Nephron (organoid): ENCODE measurements around the gene PNN.
"Not testable (repeated sequence)": the region's sequence is repeated elsewhere in the genome, so short reads cannot be mapped to it uniquely, and the experiment has no call there.

Experiments
- H3K27ac Mint-ChIP-seq, 3 experiments: 2 replicates each; pipeline ENCODE4 v1.8.0; 2020; ENCODE audit warnings: mixed read lengths in 3 of 3, mild to moderate bottlenecking in 2 of 3, moderate library complexity in 1 of 3
- H3K27me3 Mint-ChIP-seq: 2 replicates; pipeline ENCODE4 v1.8.0; 2021; ENCODE audit warnings: low read depth, mild to moderate bottlenecking, moderate library complexity, mixed read lengths
- H3K36me3 Mint-ChIP-seq: 2 replicates; pipeline ENCODE4 v1.8.0; 2020; ENCODE audit warnings: low read depth, mixed read lengths
- H3K4me1 Mint-ChIP-seq: 2 replicates; pipeline ENCODE4 v1.8.0; 2020; ENCODE audit warnings: mixed read lengths
- H3K4me3 Mint-ChIP-seq, 3 experiments: 2 replicates each; pipeline ENCODE4 v1.8.0; 2020; ENCODE audit warnings: mild to moderate bottlenecking in 3 of 3, mixed read lengths in 3 of 3, moderate library complexity in 2 of 3
- H3K9me3 Mint-ChIP-seq: 2 replicates; pipeline ENCODE4 v1.8.0; 2020; ENCODE audit warnings: mixed read lengths
- TF ChIP-seq, protein P1 (sequence below), 3 experiments: fragments of 200-600 bp; sonication (generic); IDR thresholded peaks; one replicate each; pipeline ENCODE4 v1.5.0; 2021; ENCODE audit warnings: antibody characterized with exemption in 3 of 3; ENCODE audit not compliant: unreplicated experiment in 3 of 3

Gene PNN

DNA sequence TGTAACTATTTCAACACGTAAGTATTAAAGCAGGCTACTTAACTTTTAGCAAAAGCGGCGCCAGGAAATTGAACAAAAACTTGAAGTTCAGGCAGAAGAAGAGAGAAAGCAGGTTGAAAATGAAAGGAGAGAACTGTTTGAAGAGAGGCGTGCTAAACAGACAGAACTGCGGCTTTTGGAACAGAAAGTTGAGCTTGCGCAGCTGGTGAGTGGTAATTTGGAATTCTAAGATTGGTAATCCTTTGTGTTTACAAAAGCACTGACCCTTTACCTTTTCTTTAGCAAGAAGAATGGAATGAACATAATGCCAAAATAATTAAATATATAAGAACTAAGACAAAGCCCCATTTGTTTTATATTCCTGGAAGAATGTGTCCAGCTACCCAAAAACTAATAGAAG is 4.0 kb downstream of the PNN start:
- Mint-ChIP-seq H3K27ac (no peak overlapping the region), H3K9me3 (no peaks in the 10 kb centered on the region), H3K4me3 (peak overlapping the region in 2 of 3 experiments; percentile 24 to 25), H3K4me1 (peaks cover 21% of the 10 kb centered on the region), H3K27me3 (no peaks in the 10 kb centered on the region), H3K36me3 (peaks cover 43% of the 10 kb centered on the region)
- TF ChIP-seq, protein P1, sequence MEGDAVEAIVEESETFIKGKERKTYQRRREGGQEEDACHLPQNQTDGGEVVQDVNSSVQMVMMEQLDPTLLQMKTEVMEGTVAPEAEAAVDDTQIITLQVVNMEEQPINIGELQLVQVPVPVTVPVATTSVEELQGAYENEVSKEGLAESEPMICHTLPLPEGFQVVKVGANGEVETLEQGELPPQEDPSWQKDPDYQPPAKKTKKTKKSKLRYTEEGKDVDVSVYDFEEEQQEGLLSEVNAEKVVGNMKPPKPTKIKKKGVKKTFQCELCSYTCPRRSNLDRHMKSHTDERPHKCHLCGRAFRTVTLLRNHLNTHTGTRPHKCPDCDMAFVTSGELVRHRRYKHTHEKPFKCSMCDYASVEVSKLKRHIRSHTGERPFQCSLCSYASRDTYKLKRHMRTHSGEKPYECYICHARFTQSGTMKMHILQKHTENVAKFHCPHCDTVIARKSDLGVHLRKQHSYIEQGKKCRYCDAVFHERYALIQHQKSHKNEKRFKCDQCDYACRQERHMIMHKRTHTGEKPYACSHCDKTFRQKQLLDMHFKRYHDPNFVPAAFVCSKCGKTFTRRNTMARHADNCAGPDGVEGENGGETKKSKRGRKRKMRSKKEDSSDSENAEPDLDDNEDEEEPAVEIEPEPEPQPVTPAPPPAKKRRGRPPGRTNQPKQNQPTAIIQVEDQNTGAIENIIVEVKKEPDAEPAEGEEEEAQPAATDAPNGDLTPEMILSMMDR (IDR thresholded peaks at IDR 0.05; ENCODE audit: unreplicated experiment in 3 of 3): no peak

DNA sequence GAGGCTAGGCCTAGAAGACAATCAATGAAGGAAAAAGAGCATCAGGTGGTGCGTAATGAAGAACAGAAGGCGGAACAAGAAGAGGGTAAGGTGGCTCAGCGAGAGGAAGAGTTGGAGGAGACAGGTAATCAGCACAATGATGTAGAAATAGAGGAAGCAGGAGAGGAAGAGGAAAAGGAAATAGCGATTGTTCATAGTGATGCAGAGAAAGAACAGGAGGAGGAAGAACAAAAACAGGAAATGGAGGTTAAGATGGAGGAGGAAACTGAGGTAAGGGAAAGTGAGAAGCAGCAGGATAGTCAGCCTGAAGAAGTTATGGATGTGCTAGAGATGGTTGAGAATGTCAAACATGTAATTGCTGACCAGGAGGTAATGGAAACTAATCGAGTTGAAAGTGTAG is 5.5 kb downstream of the PNN start:
- Mint-ChIP-seq H3K4me1 (peaks cover 15% of the 10 kb centered on the region), H3K27me3 (no peaks in the 10 kb centered on the region), H3K27ac (no peak overlapping the region), H3K9me3 (no peaks in the 10 kb centered on the region), H3K36me3 (peaks cover 50% of the 10 kb centered on the region), H3K4me3 (no peak overlapping the region)
- TF ChIP-seq, protein P1 (IDR thresholded peaks at IDR 0.05; ENCODE audit: unreplicated experiment in 3 of 3): no peak

DNA sequence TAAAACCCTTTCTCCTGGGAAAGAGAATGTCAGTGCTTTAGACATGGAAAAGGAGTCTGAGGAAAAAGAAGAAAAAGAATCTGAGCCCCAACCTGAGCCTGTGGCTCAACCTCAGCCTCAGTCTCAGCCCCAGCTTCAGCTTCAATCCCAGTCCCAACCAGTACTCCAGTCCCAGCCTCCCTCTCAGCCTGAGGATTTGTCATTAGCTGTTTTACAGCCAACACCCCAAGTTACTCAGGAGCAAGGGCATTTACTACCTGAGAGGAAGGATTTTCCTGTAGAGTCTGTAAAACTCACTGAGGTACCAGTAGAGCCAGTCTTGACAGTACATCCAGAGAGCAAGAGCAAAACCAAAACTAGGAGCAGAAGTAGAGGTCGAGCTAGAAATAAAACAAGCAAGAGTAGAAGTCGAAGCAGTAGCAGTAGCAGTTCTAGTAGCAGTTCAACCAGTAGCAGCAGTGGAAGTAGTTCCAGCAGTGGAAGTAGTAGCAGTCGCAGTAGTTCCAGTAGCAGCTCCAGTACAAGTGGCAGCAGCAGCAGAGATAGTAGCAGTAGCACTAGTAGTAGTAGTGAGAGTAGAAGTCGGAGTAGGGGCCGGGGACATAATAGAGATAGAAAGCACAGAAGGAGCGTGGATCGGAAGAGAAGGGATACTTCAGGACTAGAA is 6.1 kb downstream of the PNN start:
- peaks cover 44% of the 10 kb centered on the region for H3K36me3 Mint-ChIP-seq
- no peak overlapping the region for H3K4me3 Mint-ChIP-seq
- no peaks in the 10 kb centered on the region for H3K9me3 Mint-ChIP-seq
- no peak overlapping the region for H3K27ac Mint-ChIP-seq
- H3K27me3 Mint-ChIP-seq: no peaks in the 10 kb centered on the region
- peaks cover 15% of the 10 kb centered on the region for H3K4me1 Mint-ChIP-seq
- TF ChIP-seq, protein P1 (IDR thresholded peaks at IDR 0.05; ENCODE audit: unreplicated experiment in 3 of 3): no peak

DNA sequence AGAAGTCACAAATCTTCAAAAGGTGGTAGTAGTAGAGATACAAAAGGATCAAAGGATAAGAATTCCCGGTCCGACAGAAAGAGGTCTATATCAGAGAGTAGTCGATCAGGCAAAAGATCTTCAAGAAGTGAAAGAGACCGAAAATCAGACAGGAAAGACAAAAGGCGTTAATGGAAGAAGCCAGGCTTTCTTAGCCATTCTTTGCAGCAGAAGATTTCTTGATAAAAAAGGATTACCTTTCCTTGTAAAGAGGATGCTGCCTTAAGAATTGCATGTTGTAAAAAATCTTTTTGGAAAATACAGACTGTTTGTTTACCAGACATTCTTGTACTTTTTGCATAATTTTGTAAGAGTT is 6.6 kb downstream of the PNN start:
- H3K4me1 Mint-ChIP-seq: peaks cover 12% of the 10 kb centered on the region
- no peaks in the 10 kb centered on the region for H3K27me3 Mint-ChIP-seq
- H3K9me3 Mint-ChIP-seq: no peaks in the 10 kb centered on the region
- peaks cover 43% of the 10 kb centered on the region for H3K36me3 Mint-ChIP-seq
- TF ChIP-seq, protein P1 (IDR thresholded peaks at IDR 0.05; ENCODE audit: unreplicated experiment in 3 of 3): no peak
- H3K4me3 Mint-ChIP-seq: no peak overlapping the region
- no peak overlapping the region for H3K27ac Mint-ChIP-seq

DNA sequence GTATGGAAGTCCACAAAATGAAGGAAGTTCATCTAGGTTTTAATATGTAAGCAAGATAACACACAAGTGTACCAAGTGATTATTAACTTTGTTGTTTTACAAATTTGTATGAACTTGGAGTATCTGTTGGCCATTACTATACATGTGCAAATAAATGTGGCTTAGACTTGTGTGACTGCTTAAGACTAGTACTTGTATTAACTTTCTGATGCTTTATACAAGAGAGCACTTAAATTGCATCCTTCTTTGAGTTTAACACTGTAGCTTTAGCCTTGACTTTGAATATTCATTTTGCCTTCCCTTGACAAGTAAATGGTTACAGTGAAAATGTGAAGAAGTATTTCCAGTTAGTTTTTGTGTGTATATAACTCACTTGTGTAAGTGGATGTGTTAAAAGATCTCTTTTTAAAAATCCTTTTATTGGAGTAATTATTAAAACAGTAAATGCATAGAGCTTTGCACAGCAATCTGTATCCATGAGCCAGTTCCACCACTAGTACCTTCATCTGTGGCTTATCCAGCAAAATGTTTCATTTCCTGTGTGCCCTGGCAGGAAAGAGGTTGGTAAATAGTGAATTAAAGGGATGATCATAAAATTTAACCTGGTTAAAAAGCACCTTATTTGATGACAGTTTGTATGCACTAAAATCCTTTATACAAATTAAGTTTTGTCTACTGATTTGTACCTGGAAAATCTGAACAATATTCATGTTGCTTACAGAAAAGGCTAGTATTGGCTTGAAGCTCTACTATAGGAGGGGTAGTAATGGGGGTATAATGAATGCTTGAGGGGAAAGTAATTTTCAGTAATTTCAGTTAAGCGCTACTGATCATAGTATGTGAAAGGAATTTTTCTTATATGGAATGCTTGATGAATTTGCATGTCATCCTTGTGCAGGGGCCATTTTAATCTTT is 8.0 kb downstream of the PNN start:
- H3K4me1 Mint-ChIP-seq: peaks cover 6% of the 10 kb centered on the region
- no peaks in the 10 kb centered on the region for H3K9me3 Mint-ChIP-seq
- no peak overlapping the region for H3K27ac Mint-ChIP-seq
- no peaks in the 10 kb centered on the region for H3K27me3 Mint-ChIP-seq
- TF ChIP-seq, protein P1 (IDR thresholded peaks at IDR 0.05; ENCODE audit: unreplicated experiment in 3 of 3): no peak
- H3K4me3 Mint-ChIP-seq: no peak overlapping the region
- H3K36me3 Mint-ChIP-seq: peaks cover 34% of the 10 kb centered on the region

DNA sequence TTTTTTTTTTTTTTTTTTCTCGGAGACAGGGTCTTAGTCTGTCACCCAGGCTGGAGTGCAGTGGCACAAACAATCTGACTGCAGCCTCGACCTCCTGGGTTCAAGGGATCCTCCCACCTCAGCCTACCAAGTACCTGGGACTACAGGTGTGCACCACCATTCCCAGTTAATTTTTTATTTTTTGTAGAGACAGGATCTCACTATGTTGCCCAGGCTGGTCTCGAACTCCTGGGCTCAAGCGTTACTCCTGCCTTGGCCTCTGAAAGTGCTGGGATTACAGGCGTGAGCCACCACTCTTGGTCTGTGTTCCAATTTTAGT is 8.6 kb downstream of the PNN start:
- not testable (repeated sequence) for H3K9me3 Mint-ChIP-seq, H3K27ac Mint-ChIP-seq, H3K4me3 Mint-ChIP-seq, H3K27me3 Mint-ChIP-seq, H3K4me1 Mint-ChIP-seq
- H3K36me3 Mint-ChIP-seq: peaks cover 31% of the 10 kb centered on the region
